Stimulated activated CD4-positive, alpha-beta T cell treated with anti-CD3 and anti-CD28 coated beads, Interleukin-15, amount 100 ng/mL, for 1 hour (primary cell): ENCODE results near the gene EIF3J.

Experiments
- DNase-seq, 2 donors: peaks; one replicate each; pipeline ENCODE4 v3.0.0-alpha.2; 2020; ENCODE audit warnings: low read depth in 1 of 2, low spot score in 1 of 2

Gene EIF3J

GRCh38 chr15:44593042-44593736, 56.2 kb downstream of the EIF3J start:
- DNase-seq = no peak

GRCh38 chr15:44595246-44595645, 58.3 kb downstream of the EIF3J start:
- no peak for DNase-seq

GRCh38 chr15:44595656-44596510, 58.9 kb downstream of the EIF3J start:
- no peak for DNase-seq

- no peak for DNase-seq
Observed at GRCh38 chr15:44596511-44597010, 59.6 kb downstream of the EIF3J start.

GRCh38 chr15:44598066-44598465, 61.1 kb downstream of the EIF3J start:
- DNase-seq = no peak

- no peak for DNase-seq
Observed at GRCh38 chr15:44598892-44599291, 61.9 kb downstream of the EIF3J start.

- no peak for DNase-seq
Observed at GRCh38 chr15:44603126-44603525, 66.2 kb downstream of the EIF3J start.

GRCh38 chr15:44606740-44607139, 69.8 kb downstream of the EIF3J start:
- no peak for DNase-seq
